GM10847 (cell line): ENCODE data around the gene LLGL1.

ENCODE experiments used
- POLR2A ChIP-seq: IDR thresholded peaks from 2 replicates; pipeline ENCODE4 v1.6.1; 2011; ENCODE audit not compliant: insufficient read length; ENCODE audit errors: extremely low read depth

LLGL1 gene

DNA sequence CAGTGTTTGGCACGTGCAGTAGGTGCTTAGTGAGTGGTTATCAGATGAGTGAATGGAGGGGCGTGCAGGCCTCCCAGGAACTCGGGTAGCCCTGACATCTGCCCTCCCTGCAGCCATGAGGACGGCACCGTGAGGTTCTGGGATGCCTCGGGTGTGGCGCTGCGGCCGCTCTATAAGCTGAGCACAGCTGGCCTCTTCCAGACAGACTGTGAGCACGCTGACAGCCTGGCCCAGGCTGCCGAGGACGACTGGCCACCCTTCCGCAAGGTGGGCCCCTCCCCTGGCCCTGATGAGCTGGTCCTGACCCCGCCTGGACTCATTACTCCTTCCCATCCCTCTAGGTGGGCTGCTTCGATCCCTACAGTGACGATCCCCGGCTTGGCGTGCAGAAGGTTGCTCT lies 11.1 kb downstream of the LLGL1 start:
- TF ChIP-seq POLR2A, result no peak

DNA sequence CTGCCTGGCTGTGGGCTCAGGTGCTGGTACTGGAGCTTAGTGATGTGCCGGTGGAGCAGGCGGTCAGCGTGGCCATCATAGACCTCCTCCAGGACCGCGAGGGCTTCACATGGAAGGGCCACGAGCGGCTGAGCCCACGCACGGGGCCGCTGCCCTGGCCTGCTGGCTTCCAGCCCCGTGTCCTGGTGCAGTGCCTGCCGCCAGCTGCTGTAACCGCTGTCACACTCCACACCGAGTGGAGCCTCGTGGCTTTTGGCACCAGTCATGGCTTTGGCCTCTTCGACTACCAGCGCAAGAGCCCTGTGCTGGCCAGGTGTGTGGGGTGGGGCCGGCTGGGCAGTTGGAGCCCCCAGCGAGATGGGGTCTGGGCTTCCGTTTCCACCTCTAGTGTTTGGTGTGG lies 12.0 kb downstream of the LLGL1 start:
- TF ChIP-seq POLR2A, result no peak

DNA sequence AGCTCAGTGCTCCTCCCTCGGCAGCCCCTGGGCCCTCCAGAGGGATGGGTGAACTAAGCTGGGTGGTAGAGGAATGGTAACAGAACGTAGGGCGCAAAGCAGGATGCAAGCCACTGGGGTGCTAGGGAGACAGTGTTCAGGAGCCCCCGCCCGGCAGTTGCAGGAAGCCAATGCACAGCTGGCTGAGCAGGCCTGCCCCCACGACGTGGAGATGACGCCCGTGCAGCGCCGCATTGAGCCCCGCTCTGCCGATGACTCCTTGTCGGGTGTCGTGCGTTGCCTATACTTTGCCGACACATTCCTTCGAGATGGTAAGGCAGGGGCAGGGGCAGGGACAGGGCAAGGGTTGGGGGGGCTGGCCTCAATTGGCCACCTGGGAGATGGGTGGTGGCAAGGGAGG lies 12.9 kb downstream of the LLGL1 start:
- no peak for TF ChIP-seq POLR2A

DNA sequence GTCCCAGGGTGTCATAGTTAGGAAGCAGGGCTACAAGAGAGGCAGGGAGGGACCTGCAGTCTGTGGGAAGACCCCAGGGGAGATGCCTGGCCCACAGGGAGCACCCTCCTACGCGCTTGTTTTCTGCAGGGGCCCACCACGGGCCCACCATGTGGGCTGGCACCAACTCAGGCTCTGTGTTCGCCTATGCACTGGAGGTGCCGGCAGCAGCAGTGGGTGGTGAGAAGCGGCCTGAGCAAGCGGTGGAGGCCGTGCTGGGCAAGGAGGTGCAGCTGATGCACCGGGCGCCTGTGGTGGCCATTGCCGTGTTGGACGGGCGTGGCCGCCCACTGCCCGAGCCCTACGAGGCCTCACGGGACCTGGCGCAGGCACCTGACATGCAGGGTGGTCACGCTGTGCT lies 15.0 kb downstream of the LLGL1 start:
- TF ChIP-seq POLR2A, result no peak

DNA sequence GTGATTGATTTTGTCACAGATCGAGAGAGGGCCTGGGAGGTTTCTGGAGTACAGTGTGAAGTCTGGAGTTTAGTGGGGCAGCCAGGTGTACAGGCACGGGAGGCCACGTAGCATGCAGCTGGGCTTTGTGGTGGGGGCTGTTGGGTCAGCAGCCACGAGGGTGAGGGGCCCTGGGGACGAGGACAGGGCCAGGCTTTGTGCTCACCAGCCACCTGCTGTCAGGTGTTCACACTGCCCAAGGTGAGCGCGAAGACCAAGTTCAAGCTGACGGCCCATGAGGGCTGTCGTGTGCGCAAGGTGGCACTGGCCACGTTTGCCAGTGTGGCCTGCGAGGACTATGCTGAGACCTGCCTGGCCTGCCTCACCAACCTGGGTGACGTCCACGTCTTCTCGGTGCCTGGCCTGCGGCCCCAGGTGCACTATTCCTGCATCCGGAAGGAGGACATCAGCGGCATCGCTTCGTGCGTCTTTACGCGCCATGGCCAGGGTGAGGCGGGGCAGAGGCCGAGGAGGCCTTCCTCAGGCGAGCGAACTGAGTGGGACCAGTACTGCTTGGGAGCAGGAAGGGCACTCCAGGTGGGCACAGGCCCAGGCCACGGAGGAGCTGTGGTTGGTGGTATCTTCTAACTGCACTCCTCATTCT lies 15.9 kb downstream of the LLGL1 start:
- no peak for TF ChIP-seq POLR2A

DNA sequence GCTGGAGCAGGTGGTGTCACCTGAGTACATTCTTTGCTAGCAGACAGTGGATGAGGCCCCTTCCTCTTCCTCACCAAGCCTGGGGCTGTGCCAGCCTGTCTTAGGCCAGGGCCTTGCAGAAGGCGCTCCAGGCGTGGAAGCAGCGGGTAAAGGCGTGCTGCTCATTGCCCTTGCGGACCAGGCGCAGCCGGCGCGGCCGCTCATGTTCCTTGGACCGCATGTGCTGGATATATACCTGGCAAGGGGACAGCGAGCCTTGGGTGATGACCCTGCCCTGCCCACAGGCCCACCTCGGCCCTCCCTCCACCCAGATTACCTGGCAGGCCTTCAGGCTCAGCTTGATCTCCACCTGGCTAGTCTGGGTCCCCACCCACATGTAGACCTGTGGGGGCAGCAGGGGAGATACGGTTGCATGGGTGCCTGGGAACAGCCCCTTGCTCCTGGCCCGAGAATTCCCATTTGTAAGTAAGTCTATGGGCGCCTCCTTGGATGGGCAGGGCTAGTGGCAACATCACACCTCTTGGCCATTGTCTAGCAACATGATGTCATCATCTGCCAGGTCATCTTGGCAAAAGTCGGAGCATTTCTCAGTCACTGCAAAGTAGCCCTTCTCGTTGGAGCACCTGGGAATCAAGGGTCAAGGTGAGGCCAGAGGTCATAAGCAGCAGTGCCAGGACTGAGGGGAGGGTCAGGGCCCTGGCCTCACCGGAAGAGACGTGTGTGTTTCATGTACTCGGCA lies 19.8 kb downstream of the LLGL1 start:
- no peak for TF ChIP-seq POLR2A

DNA sequence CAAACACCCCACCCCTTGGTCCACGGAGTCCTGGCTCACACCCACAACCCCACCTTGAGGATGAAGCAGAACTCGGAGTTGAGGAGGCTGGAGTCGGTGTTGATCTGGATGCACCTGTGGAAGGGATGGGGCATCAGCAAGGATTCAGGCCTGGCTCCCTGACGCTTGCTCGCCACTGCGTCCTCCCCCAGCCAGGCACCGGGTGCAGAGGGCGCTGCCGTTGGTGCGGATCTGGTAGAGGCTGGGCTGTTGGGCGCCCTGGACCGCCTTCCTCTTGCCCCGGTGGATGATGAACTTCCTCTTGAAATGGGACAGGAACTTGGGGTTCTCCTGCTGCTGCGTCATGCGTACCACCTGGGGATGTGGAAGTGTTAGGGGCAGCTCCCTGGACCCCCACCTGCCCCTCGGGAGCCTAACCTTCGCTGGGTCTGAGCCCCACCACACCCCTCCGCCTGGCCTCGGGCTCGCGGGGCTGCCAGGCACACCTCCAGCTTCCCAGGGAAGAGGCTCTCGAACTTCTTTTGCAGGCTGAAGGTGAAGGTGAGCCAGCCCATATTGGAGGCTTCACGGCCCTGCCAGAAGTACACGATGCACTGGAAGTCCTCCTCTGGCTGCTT lies 20.8 kb downstream of the LLGL1 start:
- TF ChIP-seq POLR2A, result no peak

DNA sequence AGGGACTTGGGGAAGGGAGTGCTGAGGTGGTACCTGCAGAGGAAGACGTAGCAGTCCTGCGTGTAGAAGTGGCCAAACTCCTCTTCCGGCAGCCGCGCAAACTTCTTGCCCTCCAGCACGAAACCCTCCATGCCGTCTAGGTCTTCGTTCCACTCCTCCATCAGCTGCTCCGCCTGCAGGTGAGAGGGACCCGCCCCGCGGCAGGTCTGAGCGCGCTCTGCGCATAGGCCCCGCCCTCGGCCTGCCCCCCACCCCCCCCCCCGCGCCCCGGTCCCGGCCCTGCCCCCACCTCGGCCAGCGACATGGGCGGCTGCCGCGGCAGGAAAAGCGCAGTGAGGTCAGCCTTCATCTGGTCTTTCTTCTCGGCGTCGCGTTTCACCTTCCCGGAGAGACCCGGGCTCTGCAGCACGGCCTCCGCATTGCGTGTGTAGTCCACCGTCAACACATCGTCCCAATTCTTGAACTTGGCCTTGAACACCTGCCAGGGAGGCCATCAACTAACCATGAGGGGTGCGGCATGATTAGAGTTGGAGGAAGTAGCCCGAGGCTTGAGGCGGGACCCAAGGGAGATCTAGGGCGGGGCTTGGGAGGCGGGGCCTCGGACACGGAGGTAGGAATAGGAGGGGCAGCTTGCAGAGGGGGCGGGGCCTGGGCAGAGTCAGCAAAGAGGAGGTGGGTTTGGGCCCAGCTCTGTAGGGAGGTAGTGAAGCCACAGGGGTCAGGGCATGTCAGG lies 21.6 kb downstream of the LLGL1 start:
- no peak for TF ChIP-seq POLR2A

DNA sequence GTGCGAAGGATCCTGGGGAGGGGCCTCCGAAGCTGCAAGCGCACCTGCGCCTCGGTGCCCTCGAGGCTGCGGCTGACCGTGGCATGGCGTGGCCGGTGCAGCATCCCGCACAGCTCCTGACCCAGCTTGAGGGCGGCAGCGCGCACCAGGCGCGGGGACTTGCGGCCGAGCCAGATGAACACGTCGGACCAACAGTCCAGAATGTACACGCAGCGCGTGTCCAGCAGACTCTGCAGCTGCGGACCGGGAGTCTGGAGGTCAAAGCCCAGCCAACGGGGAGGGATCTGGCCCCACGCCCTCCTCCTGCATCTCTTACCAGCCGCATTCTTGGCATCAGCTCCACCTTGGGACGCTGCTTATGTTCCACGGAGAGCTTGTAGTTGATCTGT lies 22.2 kb downstream of the LLGL1 start:
- TF ChIP-seq POLR2A, result no peak

DNA sequence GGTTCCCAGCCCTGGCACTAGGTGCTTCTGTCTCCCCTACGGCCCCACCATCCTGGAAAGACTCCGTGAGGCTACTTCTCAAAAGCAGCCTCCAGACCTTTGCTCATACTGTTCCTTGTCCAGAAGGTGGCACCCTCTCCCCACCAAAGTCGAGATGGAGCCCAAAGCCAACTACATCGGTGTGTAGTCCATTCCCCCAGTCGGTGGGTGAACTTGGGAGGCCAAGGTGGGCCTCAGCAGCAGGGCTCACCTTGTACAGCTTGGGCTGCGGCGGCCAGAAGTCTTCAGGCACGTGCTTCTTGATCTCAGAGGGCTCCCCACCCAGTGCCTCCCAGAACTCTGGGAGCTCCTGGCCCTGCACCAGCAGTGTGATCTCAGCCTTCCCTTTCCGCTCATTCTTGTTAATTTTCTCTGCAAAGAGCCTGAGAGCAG lies 22.9 kb downstream of the LLGL1 start:
- TF ChIP-seq POLR2A, result no peak

DNA sequence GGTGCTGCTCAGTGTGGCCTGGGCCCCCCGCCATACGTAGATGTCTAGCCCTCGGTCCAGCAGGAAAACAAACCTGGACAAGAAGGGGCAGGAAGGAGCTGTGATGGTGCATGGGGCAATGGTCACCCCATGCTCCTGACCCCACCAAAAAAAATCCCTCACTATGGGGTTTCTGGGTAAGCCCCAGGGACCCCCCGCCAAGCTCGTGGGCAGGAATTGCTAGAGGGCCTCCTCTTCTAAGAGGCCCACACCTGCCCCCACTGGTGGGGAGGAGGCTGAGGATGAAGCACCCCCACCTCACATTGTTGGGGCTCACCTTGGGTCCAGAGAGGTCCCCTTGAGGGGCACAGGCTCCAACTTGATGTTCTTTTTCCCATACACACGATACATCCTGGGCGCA lies 23.4 kb downstream of the LLGL1 start:
- no peak for TF ChIP-seq POLR2A

DNA sequence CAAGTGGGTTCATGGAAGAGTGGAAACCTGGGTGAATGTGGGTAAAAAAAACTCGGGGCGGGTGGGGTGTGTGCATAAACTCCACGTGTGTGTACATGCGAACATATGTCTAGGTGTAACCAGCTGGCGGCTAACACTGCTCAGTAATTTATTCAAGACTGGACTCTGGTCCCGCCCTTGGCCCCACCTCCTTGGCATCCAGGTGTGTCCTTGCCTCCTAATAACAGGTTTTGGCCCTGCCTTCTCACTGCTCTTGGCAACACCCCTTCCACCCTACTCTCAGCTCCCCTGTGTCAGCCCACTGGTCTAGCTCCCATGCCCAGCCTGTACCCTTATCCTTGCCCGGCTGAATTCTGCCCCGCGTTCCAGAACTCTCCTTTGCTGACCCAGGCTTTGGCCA lies 24.8 kb downstream of the LLGL1 start:
- TF ChIP-seq POLR2A, result no peak

DNA sequence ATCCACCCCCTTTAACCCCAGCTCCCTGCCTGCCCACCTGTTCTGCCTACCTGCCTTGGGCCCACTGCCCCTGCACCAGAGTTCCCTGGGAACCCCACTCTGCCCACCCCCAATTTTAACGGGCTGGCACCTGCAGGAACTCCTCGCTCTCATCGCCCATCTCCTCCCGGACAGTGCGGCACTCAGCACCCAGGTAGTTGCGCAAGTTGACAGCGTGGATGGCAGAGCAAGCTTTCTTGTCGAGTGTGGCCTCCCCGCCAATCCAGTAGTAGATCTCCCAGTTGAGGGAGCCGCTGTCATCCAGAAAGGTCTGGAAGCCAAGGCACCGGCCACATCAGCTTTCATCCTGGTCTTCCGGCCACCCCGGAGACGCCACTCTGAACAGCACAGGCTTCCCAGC lies 25.3 kb downstream of the LLGL1 start:
- TF ChIP-seq POLR2A, result no peak

DNA sequence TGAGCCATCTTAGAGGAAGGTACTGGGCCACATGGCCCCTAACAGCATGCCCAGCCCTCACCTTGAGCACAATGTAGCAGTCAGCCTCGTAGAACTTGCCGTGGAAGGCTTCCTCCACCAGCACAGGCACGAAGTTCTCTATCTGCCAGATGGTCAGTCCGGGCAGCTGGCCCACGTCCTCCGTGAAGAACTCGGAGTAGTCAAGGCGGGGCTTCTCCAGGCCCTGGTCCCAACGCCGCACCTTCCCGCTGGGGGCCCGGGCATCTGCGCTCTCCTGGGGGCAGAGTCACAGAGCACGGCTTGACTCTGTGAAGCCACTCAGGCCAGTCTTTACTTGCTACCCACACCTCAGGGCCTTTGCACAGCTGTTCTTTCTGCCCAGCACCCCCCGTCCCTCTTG lies 25.8 kb downstream of the LLGL1 start:
- TF ChIP-seq POLR2A, result no peak

DNA sequence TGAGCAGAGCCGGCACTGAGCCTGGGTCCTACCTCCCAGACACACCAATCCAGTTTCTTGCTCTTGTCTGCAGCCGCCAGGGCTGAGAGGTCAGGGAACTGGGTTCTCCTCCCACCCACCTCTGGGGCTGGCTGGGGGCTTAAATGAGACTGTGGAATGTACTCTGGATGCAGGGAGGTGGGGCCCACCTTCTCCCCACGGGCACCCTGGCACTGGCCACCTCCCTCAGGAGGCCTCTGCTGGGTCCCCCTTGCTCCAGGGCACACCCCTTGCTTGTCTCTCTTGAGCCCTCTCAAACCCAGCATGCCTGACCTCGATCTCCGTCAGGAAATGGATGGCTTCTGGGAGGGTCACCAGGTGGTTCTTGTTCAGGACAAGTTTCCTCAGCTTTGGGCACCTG lies 26.7 kb downstream of the LLGL1 start:
- TF ChIP-seq POLR2A, result no peak
